HepG2 (cell line): ENCODE data around the gene MARS1. TPM values are rescaled to one million over a fixed set of nuclear protein-coding genes. Genes with fewer than 3 reads are reported as not detected.

Experiments used
- microRNA counts: library from miRNA; unstranded; fragments of <30 nt; microRNA quantifications from one replicate; lab custom pipeline; 2015
- microRNA-seq: library from miRNA; unstranded; fragments of <30 nt; microRNA quantifications from one replicate; pipeline ENCODE4, GENCODE V29; 2020
- polyA plus RNA-seq, 8 experiments: library from polyadenylated mRNA; depleted of rRNA in 3 of 8; stranded (reverse) in 7 of 8; unstranded in 1 of 8; fragments of >200 nt; fragmentation: Illumina TruSeq in 4 of 8; extraction: Trizol in 4 of 8; gene quantifications; 2 replicates each; pipeline versions ENCODE4 v1.2.1 to v1.2.3, GENCODE V29; 2011 to 2016; ENCODE audit warnings: low read depth in 4 of 8, missing spikeins in 1 of 8, mixed read lengths in 1 of 8; ENCODE audit not compliant: insufficient read depth in 1 of 8
- small RNA-seq, 3 experiments: library from RNA; depleted of rRNA; stranded (forward); fragments of <200 nt; gene quantifications; one replicate each; pipeline ENCODE3, GENCODE V24; 2012; ENCODE audit warnings: low read depth in 2 of 3, low replicate concordance in 1 of 3; ENCODE audit not compliant: insufficient read length in 3 of 3, insufficient read depth in 2 of 3
- total RNA-seq, 5 experiments: library from RNA; depleted of rRNA; stranded (reverse); fragments of >200 nt; fragmentation: Illumina TruSeq; extraction: Trizol; gene quantifications; 2 replicates each; pipeline ENCODE4 v1.2.3, GENCODE V29; 2016; ENCODE audit warnings: low read depth in 1 of 5

Gene MARS1
- total and polyA plus RNA-seq, 2 of the 13 experiments (the other 11 are each of a cell fraction or from before 2014, with no cell fraction given) = 115 to 181 TPM

MicroRNAs within 50 kb of the gene (microRNA counts, 767-probe panel; counts per million panel counts)
- microRNA hsa-miR-616-3p (lab: Ali Mortazavi, UCI) = not detected

Small RNAs within 50 kb of the gene (microRNA-seq; reads per million reads assigned to microRNA genes)
- 2.7 reads per million, percentile 17 among the genes with 10 or more reads in this experiment for gene MIR616
- gene MIR6758 = not detected

Small RNAs within 50 kb of the gene (small RNA-seq; reads per million reads assigned to genes)
- gene MIR616 = 0 reads per million in 3 experiments

Other genes with a start within 250 kb of the MARS1 start
- gene STAC3, start 236.9 kb upstream of the MARS1 start, total RNA-seq (2016; rRNA removed; fragmentation: Illumina TruSeq; extraction: Trizol) = 0.14 and 0.18 TPM in 2 replicates
- gene STAC3, start 236.9 kb upstream of the MARS1 start, polyA plus RNA-seq (2011; rRNA removed) = 0.22 and 0.27 TPM in 2 replicates
- 8.3 and 11.1 TPM in 2 replicates for gene R3HDM2, start 57.0 kb upstream of the MARS1 start, total RNA-seq (2016; rRNA removed; fragmentation: Illumina TruSeq; extraction: Trizol)
- 23.5 and 26.2 TPM in 2 replicates for gene R3HDM2, start 57.0 kb upstream of the MARS1 start, polyA plus RNA-seq (2011; rRNA removed)
- gene INHBC, start 53.3 kb upstream of the MARS1 start, total RNA-seq (2016; rRNA removed; fragmentation: Illumina TruSeq; extraction: Trizol) = 1.5 and 1.8 TPM in 2 replicates
- gene INHBC, start 53.3 kb upstream of the MARS1 start, polyA plus RNA-seq (2011; rRNA removed) = 12.7 and 13.8 TPM in 2 replicates
- 6.8 and 17.0 TPM in 2 replicates for gene INHBE, start 32.8 kb upstream of the MARS1 start, total RNA-seq (2016; rRNA removed; fragmentation: Illumina TruSeq; extraction: Trizol)
- gene INHBE, start 32.8 kb upstream of the MARS1 start, polyA plus RNA-seq (2011; rRNA removed) = 32.0 and 55.8 TPM in 2 replicates
- gene GLI1, start 28.3 kb upstream of the MARS1 start, total RNA-seq (2016; rRNA removed; fragmentation: Illumina TruSeq; extraction: Trizol) = 0.20 TPM in 1 of 2 replicates, not detected in the other
- 0.09 and 0.27 TPM in 2 replicates for gene GLI1, start 28.3 kb upstream of the MARS1 start, polyA plus RNA-seq (2011; rRNA removed)
- 0.18 TPM in 1 of 2 replicates, not detected in the other for gene ARHGAP9, start 8.2 kb upstream of the MARS1 start, total RNA-seq (2016; rRNA removed; fragmentation: Illumina TruSeq; extraction: Trizol)
- gene ARHGAP9, start 8.2 kb upstream of the MARS1 start, polyA plus RNA-seq (2011; rRNA removed) = 0.95 and 1.2 TPM in 2 replicates
- gene DDIT3, start 32.4 kb downstream of the MARS1 start, total RNA-seq (2016; rRNA removed; fragmentation: Illumina TruSeq; extraction: Trizol) = 17.5 and 27.5 TPM in 2 replicates
- 45.2 and 48.7 TPM in 2 replicates for gene DDIT3, start 32.4 kb downstream of the MARS1 start, polyA plus RNA-seq (2011; rRNA removed)
- 4.1 and 5.1 TPM in 2 replicates for gene MBD6, start 34.8 kb downstream of the MARS1 start, total RNA-seq (2016; rRNA removed; fragmentation: Illumina TruSeq; extraction: Trizol)
- gene MBD6, start 34.8 kb downstream of the MARS1 start, polyA plus RNA-seq (2011; rRNA removed) = 5.9 and 6.1 TPM in 2 replicates
- gene DCTN2, start 59.1 kb downstream of the MARS1 start, total RNA-seq (2016; rRNA removed; fragmentation: Illumina TruSeq; extraction: Trizol) = 72.0 and 75.5 TPM in 2 replicates
- gene DCTN2, start 59.1 kb downstream of the MARS1 start, polyA plus RNA-seq (2011; rRNA removed) = 77.4 and 85.7 TPM in 2 replicates
- gene KIF5A, start 62.0 kb downstream of the MARS1 start, total RNA-seq (2016; rRNA removed; fragmentation: Illumina TruSeq; extraction: Trizol) = 1.1 and 1.6 TPM in 2 replicates
- gene KIF5A, start 62.0 kb downstream of the MARS1 start, polyA plus RNA-seq (2011; rRNA removed) = 10.3 and 11.9 TPM in 2 replicates
- gene PIP4K2C, start 103.1 kb downstream of the MARS1 start, total RNA-seq (2016; rRNA removed; fragmentation: Illumina TruSeq; extraction: Trizol) = 23.6 and 26.4 TPM in 2 replicates
- gene PIP4K2C, start 103.1 kb downstream of the MARS1 start, polyA plus RNA-seq (2011; rRNA removed) = 21.7 and 23.3 TPM in 2 replicates
- 5.4 and 9.0 TPM in 2 replicates for gene DTX3, start 116.8 kb downstream of the MARS1 start, total RNA-seq (2016; rRNA removed; fragmentation: Illumina TruSeq; extraction: Trizol)
- gene DTX3, start 116.8 kb downstream of the MARS1 start, polyA plus RNA-seq (2011; rRNA removed) = 27.2 and 28.7 TPM in 2 replicates
- gene ARHGEF25, start 123.4 kb downstream of the MARS1 start, total RNA-seq (2016; rRNA removed; fragmentation: Illumina TruSeq; extraction: Trizol) = 10.1 and 11.5 TPM in 2 replicates
- 12.5 and 15.3 TPM in 2 replicates for gene ARHGEF25, start 123.4 kb downstream of the MARS1 start, polyA plus RNA-seq (2011; rRNA removed)
- 1.9 and 4.5 TPM in 2 replicates for gene B4GALNT1, start 145.1 kb downstream of the MARS1 start, total RNA-seq (2016; rRNA removed; fragmentation: Illumina TruSeq; extraction: Trizol)
- 5.4 and 5.9 TPM in 2 replicates for gene B4GALNT1, start 145.1 kb downstream of the MARS1 start, polyA plus RNA-seq (2011; rRNA removed)
- gene OS9, start 206.1 kb downstream of the MARS1 start, total RNA-seq (2016; rRNA removed; fragmentation: Illumina TruSeq; extraction: Trizol) = 51.7 and 156 TPM in 2 replicates
- 206 and 225 TPM in 2 replicates for gene OS9, start 206.1 kb downstream of the MARS1 start, polyA plus RNA-seq (2011; rRNA removed)